Spleen (tissue), 7 donors: ENCODE results near the gene DIP2A.

ENCODE experiments used
- CTCF ChIP-seq, 11 experiments: fragments of 200-600 bp in 7 of 11; fragments of 450-650 bp in 4 of 11; sonication (generic) in 4 of 11; IDR thresholded peaks in 8 of 11; conservative IDR thresholded peaks in 3 of 11; 1 replicate in 7 of 11; 2 replicates in 4 of 11; pipeline versions ENCODE4 v1.4.0 to v1.8.0; 2016 to 2021; ENCODE audit warnings: antibody characterized with exemption in 11 of 11, inconsistent platforms in 4 of 11, mild to moderate bottlenecking in 1 of 11
- POLR2A ChIP-seq, 3 donors: fragments of 450-650 bp; IDR thresholded peaks; one replicate each; pipeline ENCODE4 v1.5.1; 2017; ENCODE audit warnings: antibody characterized with exemption in 3 of 3, mild to moderate bottlenecking in 1 of 3
- POLR2AphosphoS5 ChIP-seq, 3 donors: sonication (generic); formaldehyde crosslinking; IDR thresholded peaks; one replicate each; pipeline ENCODE4 v1.5.1; 2017; ENCODE audit warnings: antibody characterized with exemption in 3 of 3
- donor health status: DM: no; HTN: no; CAD: no; lungs with moderate emphysema.
- donor health status: DM: no; HTN: no; CAD: no.
- donor health status: DM: no; HTN: no; CAD: no.

GRCh38 chr21:46474382-46474781 is 15.7 kb downstream of the DIP2A start:
- TF ChIP-seq CTCF (IDR thresholded peaks at IDR 0.05 in 8 of 11, conservative IDR thresholded peaks at IDR 0.05 in 3 of 11) (no peak), POLR2AphosphoS5 (IDR thresholded peaks at IDR 0.05) (no peak), POLR2A (IDR thresholded peaks at IDR 0.05) (no peak)
